ENCODE data around the gene LRRC3. TPM values are rescaled to one million over a fixed set of nuclear protein-coding genes. Genes with fewer than 3 reads are reported as not detected.
A peak's percentile ranks its signal among the peaks of the same experiment; 100 is the strongest.
"Not testable (repeated sequence)": the region's sequence is repeated elsewhere in the genome, so short reads cannot be mapped to it uniquely, and the experiment has no call there.

LRRC3 gene
- total RNA-seq, 1 donor from 2014 or later: 10.1 TPM

- no peak for DNase-seq (ENCODE audit: low read depth, low spot score)
- Mint-ChIP-seq H3K9me3 (peaks cover 4% of the 10 kb centered on the region), H3K27ac (ENCODE audit: unreplicated experiment) (no peak overlapping the region), H3K27me3 (ENCODE audit: low read depth) (peaks cover 23% of the 10 kb centered on the region), H3K36me3 (ENCODE audit: low read depth) (peaks cover 2% of the 10 kb centered on the region), H3K4me1 (no peaks in the 10 kb centered on the region), H3K4me3 (no peak overlapping the region)
- no peak for TF ChIP-seq CTCF (conservative IDR thresholded peaks at IDR 0.05)
Measured at GRCh38 chr21:44413566-44414290, 41.6 kb upstream of the LRRC3 start.

GRCh38 chr21:44414291-44415072 is 40.8 kb upstream of the LRRC3 start:
- TF ChIP-seq CTCF (conservative IDR thresholded peaks at IDR 0.05): no peak
- Mint-ChIP-seq H3K36me3 (ENCODE audit: low read depth) (peaks cover 3% of the 10 kb centered on the region), H3K27ac (ENCODE audit: unreplicated experiment) (peak overlapping the region; percentile 20), H3K27me3 (ENCODE audit: low read depth) (peaks cover 23% of the 10 kb centered on the region), H3K9me3 (peaks cover 4% of the 10 kb centered on the region), H3K4me1 (no peaks in the 10 kb centered on the region), H3K4me3 (no peak overlapping the region)
- DNase-seq (ENCODE audit: low read depth, low spot score): no peak

GRCh38 chr21:44415073-44416025 is 40.0 kb upstream of the LRRC3 start:
- DNase-seq (ENCODE audit: low read depth, low spot score): no peak
- peaks cover 8% of the 10 kb centered on the region for H3K36me3 Mint-ChIP-seq (ENCODE audit: low read depth)
- no peak for TF ChIP-seq CTCF (conservative IDR thresholded peaks at IDR 0.05)

GRCh38 chr21:44416193-44416592 is 39.1 kb upstream of the LRRC3 start:
- Mint-ChIP-seq H3K9me3 (peaks cover 7% of the 10 kb centered on the region), H3K4me3 (no peak overlapping the region), H3K4me1 (no peaks in the 10 kb centered on the region), H3K36me3 (ENCODE audit: low read depth) (peaks cover 8% of the 10 kb centered on the region), H3K27me3 (ENCODE audit: low read depth) (peaks cover 23% of the 10 kb centered on the region), H3K27ac (ENCODE audit: unreplicated experiment) (no peak overlapping the region)
- no peak for DNase-seq (ENCODE audit: low read depth, low spot score)
- TF ChIP-seq CTCF (conservative IDR thresholded peaks at IDR 0.05): no peak

More at GRCh38 chr21:44415073-44416025, 40.0 kb upstream of the LRRC3 start:
- Mint-ChIP-seq H3K27me3 (ENCODE audit: low read depth) (peaks cover 23% of the 10 kb centered on the region), H3K27ac (ENCODE audit: unreplicated experiment) (no peak overlapping the region), H3K4me3 (no peak overlapping the region), H3K9me3 (peaks cover 7% of the 10 kb centered on the region), H3K4me1 (no peaks in the 10 kb centered on the region)

- DNase-seq (ENCODE audit: low read depth, low spot score); H3K36me3 Mint-ChIP-seq (ENCODE audit: low read depth); H3K9me3 Mint-ChIP-seq; H3K27ac Mint-ChIP-seq (ENCODE audit: unreplicated experiment); H3K4me1 Mint-ChIP-seq; H3K4me3 Mint-ChIP-seq: not testable (repeated sequence)
- peaks cover 16% of the 10 kb centered on the region for H3K27me3 Mint-ChIP-seq (ENCODE audit: low read depth)
Measured at GRCh38 chr21:44417621-44418107, 37.6 kb upstream of the LRRC3 start.

Measured in neural crest cell (in vitro differentiated cells).